Endothelial cell of umbilical vein (primary cell): ENCODE results near the gene AIG1. TPM values are rescaled to one million over a fixed set of nuclear protein-coding genes. Genes with fewer than 3 reads are reported as not detected.

Source experiments
- BruUV-seq: library from RNA; stranded (reverse); fragments of 400-500 nt; replicated peaks from 2 replicates; lab custom pipeline; 2021; lab: Mats Ljungman, UMichigan
- CTCF ChIA-PET: fragments of 300-600, 350-600 bp; sonication (Branson Sonifier 250); formaldehyde crosslinking; loops from one replicate; lab custom pipeline; 2021; ENCODE audit warnings: antibody characterized with exemption, inconsistent platforms; lab: Charles Lee
- POLR2A ChIA-PET: fragments of 300-600, 350-600 bp; sonication (Branson Sonifier 250); formaldehyde crosslinking; loops from one replicate; lab custom pipeline; 2021; ENCODE audit warnings: antibody characterized with exemption, inconsistent platforms; lab: Charles Lee
- DNase-seq: peaks from one replicate; pipeline ENCODE4 v3.0.0-alpha.2; 2011; ENCODE audit warnings: low read depth, low spot score
- FAIRE-seq: peaks from 2 replicates; lab custom pipeline; 2011; peaks lifted over from hg19 to GRCh38; lab: Jason Lieb, UNC
- H2AFZ ChIP-seq: 2 replicates; pipeline ENCODE4 v1.6.0; 2012; ENCODE audit warnings: low read depth, low read length, control low read depth, inconsistent platforms
- H3K27ac ChIP-seq: 2 replicates; pipeline ENCODE4 v1.5.1; 2011; ENCODE audit warnings: low read depth, mild to moderate bottlenecking, control low read depth, low read length, moderate library complexity; ENCODE audit not compliant: insufficient read depth
- H3K27me3 ChIP-seq, 2 experiments: 2 replicates each; pipeline versions ENCODE4 v1.6.0 to v1.6.1; 2011; ENCODE audit warnings: low read length in 2 of 2, mixed read lengths in 1 of 2; ENCODE audit not compliant: control insufficient read depth in 2 of 2, insufficient read depth in 2 of 2
- H3K36me3 ChIP-seq, 2 experiments: 2 replicates in 1 of 2; 3 replicates in 1 of 2; pipeline ENCODE4 v1.5.1; 2011; ENCODE audit warnings: low read length in 2 of 2, mild to moderate bottlenecking in 1 of 2, moderate library complexity in 1 of 2; ENCODE audit not compliant: control insufficient read depth in 2 of 2, insufficient read depth in 2 of 2; ENCODE audit errors: extremely low read depth in 1 of 2
- H3K4me1 ChIP-seq: 3 replicates; pipeline ENCODE4 v1.5.1; 2011; ENCODE audit warnings: mild to moderate bottlenecking, low read length; ENCODE audit not compliant: control insufficient read depth, insufficient read depth; ENCODE audit errors: extremely low read depth
- H3K4me2 ChIP-seq: 2 replicates; pipeline ENCODE4 v1.6.1; 2011; ENCODE audit warnings: low read length, control low read depth, mixed read lengths; ENCODE audit not compliant: insufficient read depth
- H3K4me3 ChIP-seq, 3 experiments: fragments of 200-600 bp in 1 of 3; sonication (generic), shearing (Covaris generic) in 1 of 3; replicated peaks in 1 of 3; 2 replicates each; pipeline ENCODE4 v1.5.1; 2011 to 2016; ENCODE audit warnings: control low read depth in 3 of 3, low read length in 3 of 3, mild to moderate bottlenecking in 2 of 3, inconsistent platforms in 1 of 3, low read depth in 1 of 3, moderate library complexity in 1 of 3; ENCODE audit not compliant: insufficient read depth in 1 of 3
- H3K79me2 ChIP-seq: 2 replicates; pipeline ENCODE4 v1.6.0; 2012; ENCODE audit warnings: low read length, inconsistent platforms; ENCODE audit not compliant: control insufficient read depth, insufficient read depth
- H3K9ac ChIP-seq: replicated peaks from 2 replicates; pipeline ENCODE3; 2011; ENCODE audit warnings: low read length, control low read depth; ENCODE audit not compliant: insufficient read depth; ENCODE audit errors: extremely low read depth
- H3K9me1 ChIP-seq: replicated peaks from 3 replicates; pipeline ENCODE4 v1.6.0; 2011; ENCODE audit warnings: mild to moderate bottlenecking, low read length; ENCODE audit not compliant: control insufficient read depth, insufficient read depth; ENCODE audit errors: extremely low read depth
- H3K9me3 ChIP-seq: replicated peaks from 2 replicates; pipeline ENCODE4 v1.5.1; 2012; ENCODE audit warnings: low read length, inconsistent platforms; ENCODE audit not compliant: control insufficient read depth, insufficient read depth
- H4K20me1 ChIP-seq: replicated peaks from 2 replicates; pipeline ENCODE3; 2011; ENCODE audit warnings: mild to moderate bottlenecking, low read length; ENCODE audit not compliant: control insufficient read depth, insufficient read depth; ENCODE audit errors: extremely low read depth
- FOS ChIP-seq: IDR thresholded peaks from 2 replicates; pipeline ENCODE4 v1.6.1; 2011; ENCODE audit warnings: mild to moderate bottlenecking, low read length, moderate library complexity, borderline replicate concordance; ENCODE audit not compliant: insufficient read depth
- GATA2 ChIP-seq: IDR thresholded peaks from 2 replicates; pipeline ENCODE4 v1.7.0; 2011; ENCODE audit warnings: low read depth, mild to moderate bottlenecking, moderate library complexity, mixed read lengths, low read length; ENCODE audit not compliant: insufficient read length, insufficient read depth
- dilution Hi-C: fragments of 300-500 bp; cut with MboI; formaldehyde crosslinking; loops from one replicate; pipeline ENCODE4 v1.15.0; 2019; ENCODE audit warnings: low sequenced_read_pairs; ENCODE audit not compliant: extremely low pct_ligation_motif_present
- intact Hi-C: fragments of 100-400 bp; cut with micrococcal nuclease; formaldehyde crosslinking; loops from one replicate; pipeline ENCODE4 v1.10.0; 2022
- polyA plus RNA-seq, 4 experiments: library from polyadenylated mRNA; depleted of rRNA in 3 of 4; stranded (reverse) in 3 of 4; unstranded in 1 of 4; fragments of >200 nt; gene quantifications; 2 replicates each; pipeline versions ENCODE4 v1.2.1 to v1.2.3, GENCODE V29; 2011 to 2012; ENCODE audit warnings: missing spikeins in 1 of 4
- total RNA-seq: library from RNA; stranded (reverse); gene quantifications from 2 replicates; pipeline ENCODE4 v1.2.3, GENCODE V29; 2021
- TF ChIP-seq, protein P1 (sequence below): IDR thresholded peaks from 2 replicates; pipeline ENCODE4 v1.6.1; 2011; ENCODE audit not compliant: insufficient read depth, insufficient read length
- TF ChIP-seq, protein P2 (sequence below), 2 donors: IDR thresholded peaks; 1 replicate in 1 of 2; 2 replicates in 1 of 2; pipeline ENCODE4 v1.5.1; 2011; ENCODE audit warnings: low read length in 2 of 2, mild to moderate bottlenecking in 2 of 2, moderate library complexity in 2 of 2, control low read depth in 1 of 2, inconsistent platforms in 1 of 2, low read depth in 1 of 2; ENCODE audit not compliant: insufficient read depth in 1 of 2; ENCODE audit errors: extremely low read depth in 1 of 2

AIG1 gene
- total and polyA plus RNA-seq, 2 donors (not counting 3 experiments of a cell fraction or from before 2014, with no cell fraction given) = 17.7 to 22.7 TPM

DNA sequence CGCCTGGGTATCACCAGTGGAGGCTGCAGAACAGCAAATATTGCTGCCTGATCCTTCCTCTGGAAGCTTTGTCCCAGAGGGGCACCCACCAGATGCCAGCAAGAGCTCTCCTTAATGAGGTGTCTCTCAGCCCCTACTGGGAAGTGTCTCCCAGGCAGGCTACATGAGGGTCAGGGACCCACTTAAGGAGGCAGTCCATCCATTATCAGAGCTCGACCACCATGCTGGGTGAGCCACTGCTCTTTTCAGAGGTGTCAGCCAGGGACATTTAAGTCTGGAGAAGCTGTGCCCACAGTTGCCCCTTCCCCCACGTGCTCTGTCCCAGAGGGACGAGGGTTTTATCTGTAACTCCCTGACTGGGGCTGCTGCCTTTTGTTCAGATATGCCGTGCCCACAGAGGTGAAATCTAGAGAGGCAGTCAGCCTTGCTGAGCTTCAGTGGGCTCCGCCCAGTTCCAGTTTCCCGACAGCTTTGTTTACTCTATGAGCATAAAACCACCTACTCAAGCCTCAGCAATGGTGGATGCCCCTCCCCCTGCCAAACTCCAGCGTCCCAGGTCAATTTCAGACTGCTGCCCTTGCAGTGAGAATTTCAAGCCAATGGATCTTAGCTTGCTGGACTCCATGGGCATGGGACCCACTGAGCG, 25.9 kb upstream of the AIG1 start:
- intact Hi-C loops = no loop called here
- H3K4me2 ChIP-seq = no peak overlapping the region
- TF ChIP-seq, protein P1, sequence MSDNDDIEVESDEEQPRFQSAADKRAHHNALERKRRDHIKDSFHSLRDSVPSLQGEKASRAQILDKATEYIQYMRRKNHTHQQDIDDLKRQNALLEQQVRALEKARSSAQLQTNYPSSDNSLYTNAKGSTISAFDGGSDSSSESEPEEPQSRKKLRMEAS = no peak
- TF ChIP-seq, protein P2, sequence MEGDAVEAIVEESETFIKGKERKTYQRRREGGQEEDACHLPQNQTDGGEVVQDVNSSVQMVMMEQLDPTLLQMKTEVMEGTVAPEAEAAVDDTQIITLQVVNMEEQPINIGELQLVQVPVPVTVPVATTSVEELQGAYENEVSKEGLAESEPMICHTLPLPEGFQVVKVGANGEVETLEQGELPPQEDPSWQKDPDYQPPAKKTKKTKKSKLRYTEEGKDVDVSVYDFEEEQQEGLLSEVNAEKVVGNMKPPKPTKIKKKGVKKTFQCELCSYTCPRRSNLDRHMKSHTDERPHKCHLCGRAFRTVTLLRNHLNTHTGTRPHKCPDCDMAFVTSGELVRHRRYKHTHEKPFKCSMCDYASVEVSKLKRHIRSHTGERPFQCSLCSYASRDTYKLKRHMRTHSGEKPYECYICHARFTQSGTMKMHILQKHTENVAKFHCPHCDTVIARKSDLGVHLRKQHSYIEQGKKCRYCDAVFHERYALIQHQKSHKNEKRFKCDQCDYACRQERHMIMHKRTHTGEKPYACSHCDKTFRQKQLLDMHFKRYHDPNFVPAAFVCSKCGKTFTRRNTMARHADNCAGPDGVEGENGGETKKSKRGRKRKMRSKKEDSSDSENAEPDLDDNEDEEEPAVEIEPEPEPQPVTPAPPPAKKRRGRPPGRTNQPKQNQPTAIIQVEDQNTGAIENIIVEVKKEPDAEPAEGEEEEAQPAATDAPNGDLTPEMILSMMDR (IDR thresholded peaks at IDR 0.05; ENCODE audit: extremely low read depth in 1 of 2, insufficient read depth in 1 of 2, low read depth in 1 of 2, low read length in 2 of 2) = no peak
- no peak for TF ChIP-seq FOS
- no peak for TF ChIP-seq GATA2

More for the DNA sequence above, 25.9 kb upstream of the AIG1 start:
- DNase-seq (no peak), FAIRE-seq (no peak)
- Histone ChIP-seq H3K9me1 (no peaks in the 10 kb centered on the region), H3K36me3 (no peaks in the 10 kb centered on the region), H3K79me2 (no peaks in the 10 kb centered on the region), H3K27ac (no peak overlapping the region), H3K9me3 (no peaks in the 10 kb centered on the region), H3K4me1 (no peaks in the 10 kb centered on the region), H3K9ac (no peak overlapping the region), H3K27me3 (peaks cover 3 to 10% of the 10 kb centered on the region in 2 experiments), H3K4me3 (no peak overlapping the region), H2AFZ (no peak overlapping the region), H4K20me1 (no peaks in the 10 kb centered on the region)
- no TSS peak for BruUV-seq
- dilution Hi-C loops = no loop called here
- ChIA-PET CTCF (no interaction called here), POLR2A (no interaction called here)
